Progenitor cell of endocrine pancreas (in vitro differentiated cells): Measurements from ENCODE around the gene C16orf78. TPM values are rescaled to one million over a fixed set of nuclear protein-coding genes. Genes with fewer than 3 reads are reported as not detected.

Experiments used
- DNase-seq: peaks from one replicate; pipeline ENCODE4 v3.0.0; 2021; ENCODE audit warnings: low spot score; ENCODE audit not compliant: unreplicated experiment
- H3K27ac Mint-ChIP-seq: 2 replicates; pipeline ENCODE4 v1.8.0; 2021; ENCODE audit warnings: mild to moderate bottlenecking, moderate library complexity, mixed read lengths
- H3K27me3 Mint-ChIP-seq: 2 replicates; pipeline ENCODE4 v1.8.0; 2021; ENCODE audit warnings: mixed read lengths
- H3K36me3 Mint-ChIP-seq: 2 replicates; pipeline ENCODE4 v1.8.0; 2022; ENCODE audit warnings: mixed read lengths; ENCODE audit not compliant: insufficient read depth
- H3K4me1 Mint-ChIP-seq: 2 replicates; pipeline ENCODE4 v1.8.0; 2021; ENCODE audit warnings: low read depth, mixed read lengths
- H3K4me3 Mint-ChIP-seq: 2 replicates; pipeline ENCODE4 v1.8.0; 2021; ENCODE audit warnings: low read depth, mild to moderate bottlenecking, moderate library complexity, mixed read lengths
- H3K9me3 Mint-ChIP-seq: 2 replicates; pipeline ENCODE4 v1.8.0; 2021; ENCODE audit warnings: low read depth, mixed read lengths
- CTCF ChIP-seq: fragments of 200-600 bp; sonication (generic); IDR thresholded peaks from one replicate; pipeline ENCODE4 v1.5.0; 2021; ENCODE audit warnings: antibody characterized with exemption, mild to moderate bottlenecking; ENCODE audit not compliant: unreplicated experiment
- total RNA-seq: library from RNA; stranded (reverse); gene quantifications from 2 replicates; pipeline ENCODE4 v1.2.1, GENCODE V29; 2021

C16orf78 gene
- total RNA-seq, 1 donor from 2014 or later = not detected

- Mint-ChIP-seq H3K36me3 (no peaks in the 10 kb centered on the region), H3K27me3 (no peaks in the 10 kb centered on the region), H3K4me3 (no peak overlapping the region), H3K27ac (no peak overlapping the region), H3K9me3 (no peaks in the 10 kb centered on the region), H3K4me1 (no peaks in the 10 kb centered on the region)
- no peak for DNase-seq
- no peak for TF ChIP-seq CTCF
These were observed 3.7 kb downstream of the C16orf78 start for GRCh38 chr16:49377196-49377755.

- Mint-ChIP-seq H3K9me3 (peaks cover 4% of the 10 kb centered on the region), H3K4me1 (no peaks in the 10 kb centered on the region), H3K27ac (no peak overlapping the region), H3K4me3 (no peak overlapping the region), H3K36me3 (no peaks in the 10 kb centered on the region), H3K27me3 (no peaks in the 10 kb centered on the region)
- TF ChIP-seq CTCF = no peak
- no peak for DNase-seq
These were observed 4.6 kb downstream of the C16orf78 start for GRCh38 chr16:49378238-49378637.

- Mint-ChIP-seq H3K27ac (no peak overlapping the region), H3K27me3 (no peaks in the 10 kb centered on the region), H3K9me3 (peaks cover 4% of the 10 kb centered on the region), H3K36me3 (no peaks in the 10 kb centered on the region), H3K4me1 (no peaks in the 10 kb centered on the region), H3K4me3 (no peak overlapping the region)
- no peak for DNase-seq
- no peak for TF ChIP-seq CTCF
These were observed 5.2 kb downstream of the C16orf78 start for GRCh38 chr16:49378816-49379215.

- Mint-ChIP-seq H3K4me1 (no peaks in the 10 kb centered on the region), H3K36me3 (no peaks in the 10 kb centered on the region), H3K27me3 (no peaks in the 10 kb centered on the region), H3K4me3 (no peak overlapping the region), H3K27ac (no peak overlapping the region), H3K9me3 (peaks cover 7% of the 10 kb centered on the region)
- no peak for DNase-seq
- peak; percentile 19 for TF ChIP-seq CTCF
These were observed 9.3 kb downstream of the C16orf78 start for GRCh38 chr16:49382916-49383315.

GRCh38 chr16:49395021-49395420, 21.4 kb downstream of the C16orf78 start:
- no peak for TF ChIP-seq CTCF
- Mint-ChIP-seq H3K27me3 (peaks cover 28% of the 10 kb centered on the region), H3K36me3 (no peaks in the 10 kb centered on the region), H3K9me3 (no peaks in the 10 kb centered on the region), H3K4me1 (no peaks in the 10 kb centered on the region), H3K27ac (no peak overlapping the region), H3K4me3 (no peak overlapping the region)
- no peak for DNase-seq
